MM.1S (cell line): ENCODE results near the gene PRSS56.

ENCODE experiments used
- CTCF ChIP-seq: fragments of 300-600 bp; sonication (generic); IDR thresholded peaks from 2 replicates; pipeline ENCODE4 v1.5.1; 2016; ENCODE audit warnings: antibody characterized with exemption, low read length, mixed read lengths
- EZH2 ChIP-seq: fragments of 300-600 bp; sonication (generic); optimal IDR thresholded peaks from 2 replicates; pipeline ENCODE3; 2017; ENCODE audit warnings: low read depth, mild to moderate bottlenecking, antibody characterized with exemption, low read length, mixed read lengths
- EZH2phosphoT487 ChIP-seq: fragments of 300-600 bp; sonication (generic); IDR thresholded peaks from 2 replicates; pipeline ENCODE4 v1.6.1; 2018; ENCODE audit warnings: antibody characterized with exemption, low read length

DNA sequence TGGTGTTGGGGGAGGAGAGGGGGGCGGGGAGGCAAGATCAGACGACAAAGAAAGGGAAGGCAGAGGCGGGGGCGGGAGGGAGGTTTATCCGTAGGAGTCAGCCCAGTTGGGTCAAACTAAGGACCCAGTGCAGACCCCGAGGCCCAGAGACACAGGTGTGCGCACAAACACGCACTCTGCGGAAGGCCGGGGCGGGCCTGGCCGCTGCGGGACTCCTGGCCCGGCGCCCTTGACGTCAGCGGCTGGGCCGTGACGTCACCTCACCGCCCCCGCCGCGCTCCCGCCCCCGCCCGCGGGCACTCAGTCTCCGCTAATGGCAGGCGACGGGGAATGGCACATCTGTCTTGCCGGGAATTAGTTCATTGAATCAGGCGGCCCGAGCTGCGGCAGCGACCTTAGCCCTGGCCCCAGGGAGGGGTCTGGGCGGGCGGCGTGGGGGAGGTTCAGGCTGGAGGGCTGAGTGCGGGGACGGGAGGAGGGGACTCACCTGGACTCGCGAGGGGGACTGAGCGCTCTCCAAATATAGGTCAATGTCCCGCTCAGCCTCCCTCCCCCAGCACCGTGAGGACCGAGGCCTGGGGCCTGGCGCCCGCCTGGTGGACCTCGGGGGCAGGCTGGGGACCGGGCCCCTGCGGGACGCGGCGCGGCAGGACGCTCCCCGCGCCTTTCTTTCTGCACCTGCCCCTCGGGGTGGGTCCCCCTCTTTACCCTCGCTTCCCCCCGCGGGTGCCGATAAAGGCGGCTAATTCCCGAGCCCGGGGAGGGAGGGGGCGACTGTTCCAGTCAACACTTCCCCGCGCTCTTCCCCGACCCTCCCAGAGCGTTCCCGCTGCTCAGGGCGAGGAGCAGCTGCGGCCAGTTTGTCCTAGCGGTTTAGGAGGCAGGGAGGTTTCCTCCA, 17.0 kb upstream of the PRSS56 start:
- no peak for TF ChIP-seq CTCF
- TF ChIP-seq EZH2phosphoT487 = no peak
- TF ChIP-seq EZH2 = no peak
